ENCODE data around the gene CCDC24. TPM values are rescaled to one million over a fixed set of nuclear protein-coding genes. Genes with fewer than 3 reads are reported as not detected.
A peak's percentile ranks its signal among the peaks of the same experiment; 100 is the strongest.

CCDC24 gene
- total RNA-seq, 1 donor from 2014 or later, result 0.89 TPM

DNA sequence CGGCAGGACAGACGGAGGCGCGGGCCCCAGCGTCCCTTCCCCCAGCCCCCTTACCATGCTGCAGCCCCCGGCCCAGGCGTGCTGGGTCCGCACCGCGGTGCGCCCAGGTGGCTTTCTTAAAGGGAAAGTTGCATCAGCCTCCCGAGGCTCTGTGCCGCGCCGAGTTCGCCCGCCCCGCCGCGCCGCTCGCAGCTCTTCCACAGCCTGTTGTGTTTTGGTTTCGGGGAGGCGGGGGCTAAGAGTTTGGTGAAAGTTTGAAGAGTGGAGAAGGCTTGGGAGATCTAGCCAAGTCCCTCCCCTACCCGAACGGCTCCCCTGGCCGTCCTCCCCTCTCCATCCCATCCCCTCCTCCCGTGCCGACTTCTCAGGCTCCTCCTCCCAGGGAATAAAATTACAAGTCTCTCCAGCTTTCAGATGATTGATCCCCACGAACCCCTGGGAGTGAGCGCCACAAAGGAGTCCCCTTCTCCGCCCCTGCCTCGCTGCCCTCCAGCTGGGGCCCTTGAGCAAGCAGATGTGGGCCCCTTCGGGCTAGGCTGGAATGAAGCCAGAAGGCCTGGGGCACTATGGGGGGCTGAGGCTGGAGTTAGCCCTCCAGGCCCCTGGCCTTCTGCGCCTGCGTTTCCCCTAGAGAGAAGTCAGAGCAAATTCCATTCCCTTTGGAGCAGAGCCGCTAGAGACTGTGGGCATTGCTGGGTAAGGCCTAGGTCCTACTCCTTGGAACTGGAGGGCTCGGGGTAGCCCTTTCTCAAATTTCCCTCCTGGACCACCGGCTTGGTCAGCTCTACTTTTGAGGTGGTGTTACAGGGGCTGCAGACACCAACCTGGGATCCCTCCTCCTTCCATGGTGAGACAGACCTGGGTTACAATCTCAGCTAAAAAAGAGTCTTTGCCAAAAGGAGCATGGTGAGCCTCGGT is 40.1 kb downstream of the CCDC24 start, which contains the start of gene SLC6A9:
Gene SLC6A9, minus strand, starts transcription at position 211 of the 918 bp plus-strand sequence. CDS start 7,185 bp downstream, outside the sequence.
- intact Hi-C loops (cut with DNase I), result no loop called here
- DNase-seq (ENCODE audit: missing footprints) (no peak), ATAC-seq (peak; percentile 20)

DNA sequence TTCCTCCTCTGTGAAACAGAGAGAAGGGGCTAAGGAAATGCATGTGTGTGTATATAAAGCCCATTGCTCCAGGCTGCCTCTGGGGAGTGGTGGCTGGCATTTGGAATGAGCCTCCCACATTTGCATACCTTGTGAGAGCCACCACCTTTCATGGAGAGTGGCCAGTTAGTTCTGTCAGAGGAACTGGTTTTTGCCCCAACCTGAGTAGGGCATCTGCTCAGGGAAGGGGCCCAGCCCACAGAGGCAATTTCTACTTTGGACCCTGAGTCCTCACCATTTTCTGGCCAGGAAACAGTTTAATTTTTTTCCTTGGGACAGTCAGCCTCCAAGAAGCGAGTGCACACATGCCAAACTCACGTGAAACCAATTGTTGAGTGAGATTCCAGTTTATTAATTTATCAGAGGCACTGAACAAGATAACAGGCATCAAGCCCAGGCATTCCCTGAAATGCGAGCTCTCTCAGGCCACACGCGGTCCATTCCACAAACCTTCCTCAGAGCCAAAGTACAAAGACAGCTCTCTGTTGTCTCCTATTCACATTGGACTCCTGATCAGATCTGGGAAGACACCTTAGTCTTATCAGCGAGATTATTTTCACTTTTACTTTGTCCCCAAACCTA is 40.9 kb downstream of the CCDC24 start:
- DNase-seq (ENCODE audit: missing footprints), result no peak
- no peak for ATAC-seq
- intact Hi-C loops (cut with DNase I), result no loop called here

DNA sequence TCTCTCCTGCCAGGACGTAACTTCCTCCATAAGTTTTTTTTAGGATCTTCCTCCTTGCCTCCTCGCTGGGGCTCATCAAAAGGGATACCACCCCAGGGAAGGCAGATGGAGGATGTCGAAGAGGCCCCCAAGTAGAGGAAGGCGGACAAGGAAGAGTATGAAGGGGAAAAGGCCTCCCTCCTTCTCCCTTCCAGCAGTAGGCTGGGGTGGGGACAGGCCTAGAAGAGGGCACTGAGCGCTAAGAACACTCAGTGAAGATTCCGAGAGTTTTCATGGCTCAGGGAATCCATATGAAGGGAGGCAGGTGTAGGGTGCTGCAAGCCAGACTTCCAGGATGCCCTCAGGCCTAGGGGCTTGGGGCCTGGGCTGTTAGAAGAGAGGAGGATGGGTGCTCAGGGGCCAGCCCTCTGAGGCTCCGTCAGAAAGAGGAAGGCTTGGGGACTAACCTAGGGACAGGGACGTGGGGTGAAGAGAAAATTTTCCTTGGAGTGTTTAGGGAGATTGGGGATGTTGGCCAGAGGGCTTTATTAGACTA is 41.7 kb downstream of the CCDC24 start:
- intact Hi-C loops (cut with DNase I), result no loop called here
- no peak for DNase-seq (ENCODE audit: missing footprints)
- no peak for ATAC-seq

DNA sequence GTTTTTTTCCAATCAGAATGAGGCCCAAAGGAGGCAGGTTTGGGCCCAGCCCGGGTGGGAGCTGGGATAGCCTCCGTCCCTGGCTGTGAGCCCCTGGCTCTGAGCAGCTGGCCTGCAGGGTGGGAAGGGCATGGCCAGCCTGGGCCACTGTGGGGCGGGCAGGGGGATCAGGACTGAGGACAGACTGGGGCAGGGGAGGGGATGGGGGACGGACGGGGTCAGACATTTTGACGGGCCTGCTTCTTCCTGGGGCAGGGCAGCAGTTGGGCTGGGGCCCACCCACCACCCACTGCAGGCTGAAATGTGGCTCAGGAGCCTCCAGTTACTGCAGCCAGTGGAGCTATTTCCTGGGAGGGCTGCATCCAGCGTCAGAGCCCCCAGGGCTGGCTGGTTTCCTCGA is 42.4 kb downstream of the CCDC24 start:
- ATAC-seq, result no peak
- intact Hi-C loops (cut with DNase I), result no loop called here
- DNase-seq (ENCODE audit: missing footprints), result no peak

DNA sequence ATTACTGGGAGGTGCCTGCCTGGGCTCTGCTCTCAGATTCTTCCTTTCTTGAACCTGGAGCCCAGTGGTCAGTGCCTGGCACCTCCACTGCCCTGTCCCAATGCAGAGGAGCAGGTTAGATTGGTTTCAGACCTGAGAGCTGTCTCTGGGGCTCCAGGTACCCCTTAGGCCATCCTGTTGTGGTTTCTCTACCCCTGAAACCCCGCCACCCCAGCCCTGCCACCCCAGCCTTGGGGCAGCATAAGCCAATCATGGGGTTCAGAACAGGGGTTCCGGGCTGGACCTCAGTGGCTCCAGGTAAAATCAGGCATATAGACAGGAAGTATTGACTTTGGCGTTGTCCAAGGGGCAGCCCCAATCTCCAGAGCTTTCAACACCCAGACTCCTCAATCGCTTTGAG is 43.0 kb downstream of the CCDC24 start:
- intact Hi-C loops (cut with DNase I), result no loop called here
- ATAC-seq (no peak), DNase-seq (ENCODE audit: missing footprints) (no peak)

DNA sequence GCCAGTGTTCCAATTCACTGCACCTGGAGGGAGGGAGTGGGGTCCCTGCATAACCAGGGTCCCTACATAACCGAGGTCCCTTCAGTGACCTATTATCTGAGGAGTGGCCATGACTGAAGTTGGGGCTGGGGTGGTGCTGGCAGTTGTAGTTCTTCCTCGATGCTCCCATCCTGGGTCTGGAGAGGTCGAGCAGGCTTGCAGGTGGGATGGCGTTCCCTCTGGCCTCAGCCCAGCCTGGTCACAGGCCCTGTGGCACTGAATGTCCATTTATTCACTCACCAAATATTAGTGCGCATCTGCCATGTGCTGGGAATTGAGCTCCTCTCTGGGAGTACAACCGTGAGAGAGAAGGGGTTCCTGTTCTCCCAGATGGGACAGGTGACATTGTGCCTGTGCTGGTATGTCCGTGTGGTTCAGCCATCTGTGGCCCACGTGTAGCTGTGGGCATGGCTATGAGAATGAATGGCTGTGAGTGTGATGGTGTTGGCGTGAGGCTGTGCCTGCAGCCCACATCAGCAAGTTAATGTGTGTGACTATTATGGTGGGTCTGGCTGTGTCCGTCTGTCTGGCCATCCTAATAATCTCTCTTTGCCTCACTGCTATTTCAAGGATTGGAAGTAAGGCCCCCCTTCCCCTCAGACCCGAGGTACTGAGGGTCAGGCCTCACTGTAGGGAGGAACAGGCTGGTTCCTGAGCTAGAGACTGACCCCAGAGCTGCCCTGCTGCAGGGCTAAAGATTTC is 43.7 kb downstream of the CCDC24 start:
- DNase-seq (ENCODE audit: missing footprints) (no peak), ATAC-seq (no peak)
- intact Hi-C loops (cut with DNase I), result no loop called here

DNA sequence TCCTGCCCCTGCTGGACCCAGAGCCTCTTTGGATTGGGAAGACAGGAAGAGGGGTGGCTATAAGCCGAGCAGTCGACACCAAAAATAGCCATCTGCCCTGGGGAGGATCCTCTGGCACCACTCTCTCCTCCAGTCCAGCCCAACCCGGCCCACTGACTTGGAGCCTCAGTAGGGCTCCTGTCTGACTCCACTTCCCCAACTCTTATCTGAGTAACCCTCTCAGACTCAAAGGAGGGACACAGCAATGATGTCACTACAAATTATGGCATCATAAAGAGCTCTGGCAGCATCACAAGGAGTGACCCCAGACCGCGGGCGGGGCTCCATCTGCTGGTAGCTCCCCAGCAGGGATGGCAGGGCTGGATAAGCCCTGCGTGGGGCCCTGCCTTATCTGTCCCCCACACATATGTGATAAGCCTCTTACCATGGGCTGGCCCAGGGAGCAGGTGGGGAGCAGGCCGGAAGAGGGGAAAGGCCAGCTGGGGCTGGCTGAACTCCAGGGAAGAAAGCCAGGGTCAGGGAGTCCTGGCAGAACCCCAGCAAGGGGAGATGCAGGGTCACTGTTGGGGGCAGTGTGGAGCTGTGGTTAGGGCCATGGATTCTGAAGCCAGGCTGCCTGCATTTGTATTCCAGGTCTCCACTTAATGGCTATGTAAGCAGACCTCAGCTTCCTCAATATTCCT is 44.5 kb downstream of the CCDC24 start:
- ATAC-seq, result peak; percentile 68
- intact Hi-C loops (cut with DNase I), result loop anchor here (1.0 kb wide), 1 partner anchor 31 kb away; no protein-coding TSS in a partner anchor

DNA sequence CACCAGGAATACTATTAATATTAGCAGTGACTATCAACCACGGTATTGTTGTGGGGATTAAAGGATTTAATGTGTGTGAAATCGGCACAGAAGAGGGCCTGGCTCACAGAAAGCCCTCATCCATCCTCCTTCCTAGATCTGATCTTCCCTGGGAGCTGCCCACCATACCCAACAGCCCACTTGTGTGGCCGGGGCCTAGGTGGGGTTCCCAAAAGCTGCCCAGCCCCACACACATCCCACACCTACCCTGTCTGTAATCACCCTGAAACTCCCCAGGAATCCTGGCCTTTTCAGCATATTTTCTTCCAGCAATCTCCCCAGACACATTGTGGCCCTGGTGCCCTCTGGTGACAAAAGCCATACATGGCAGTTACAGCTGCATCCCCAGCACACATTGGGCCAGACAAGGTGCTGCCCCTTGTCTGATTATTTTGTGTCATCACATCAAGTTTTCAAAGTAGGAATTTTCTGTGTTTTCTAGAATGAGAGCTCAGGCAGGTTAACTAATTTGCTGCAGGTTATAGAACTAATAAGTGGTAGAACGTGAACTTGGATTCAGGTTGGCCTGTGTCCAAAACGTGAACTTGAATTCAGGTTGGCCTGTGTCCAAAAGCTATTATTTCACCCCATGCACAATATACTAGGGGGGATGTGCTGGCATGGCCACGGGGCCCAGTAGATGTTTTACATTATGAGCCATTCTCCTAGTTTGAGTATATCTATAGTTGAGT is 45.2 kb downstream of the CCDC24 start:
- ATAC-seq (peak; percentile 60), DNase-seq (ENCODE audit: missing footprints) (no peak)
- intact Hi-C loops (cut with DNase I), result loop anchor here (1.0 kb wide), 1 partner anchor 31 kb away; no protein-coding TSS in a partner anchor

More for the DNA sequence above, 44.5 kb downstream of the CCDC24 start:
- DNase-seq (ENCODE audit: missing footprints), result no peak

DNA sequence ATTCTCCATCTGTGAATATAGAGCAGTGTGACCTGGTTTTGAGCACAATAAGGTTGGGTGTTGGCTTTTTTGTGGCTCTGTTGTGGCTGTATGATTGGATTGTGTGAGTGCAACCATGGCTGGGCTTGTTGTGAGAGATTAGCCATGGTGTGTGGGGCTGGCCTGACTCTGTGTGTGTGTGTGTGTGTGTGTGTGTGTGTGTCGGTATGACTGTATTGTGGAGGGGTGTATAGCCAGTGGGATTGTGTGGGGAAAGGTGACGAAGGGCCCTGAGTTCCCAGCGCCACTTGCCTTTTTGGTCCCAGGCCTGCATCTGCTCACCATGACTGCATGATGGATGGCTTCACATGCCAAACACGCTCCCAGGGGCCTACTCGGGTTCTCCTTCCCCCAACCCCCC is 45.8 kb downstream of the CCDC24 start:
- DNase-seq (ENCODE audit: missing footprints), result no peak
- no peak for ATAC-seq
- intact Hi-C loops (cut with DNase I), result no loop called here

DNA sequence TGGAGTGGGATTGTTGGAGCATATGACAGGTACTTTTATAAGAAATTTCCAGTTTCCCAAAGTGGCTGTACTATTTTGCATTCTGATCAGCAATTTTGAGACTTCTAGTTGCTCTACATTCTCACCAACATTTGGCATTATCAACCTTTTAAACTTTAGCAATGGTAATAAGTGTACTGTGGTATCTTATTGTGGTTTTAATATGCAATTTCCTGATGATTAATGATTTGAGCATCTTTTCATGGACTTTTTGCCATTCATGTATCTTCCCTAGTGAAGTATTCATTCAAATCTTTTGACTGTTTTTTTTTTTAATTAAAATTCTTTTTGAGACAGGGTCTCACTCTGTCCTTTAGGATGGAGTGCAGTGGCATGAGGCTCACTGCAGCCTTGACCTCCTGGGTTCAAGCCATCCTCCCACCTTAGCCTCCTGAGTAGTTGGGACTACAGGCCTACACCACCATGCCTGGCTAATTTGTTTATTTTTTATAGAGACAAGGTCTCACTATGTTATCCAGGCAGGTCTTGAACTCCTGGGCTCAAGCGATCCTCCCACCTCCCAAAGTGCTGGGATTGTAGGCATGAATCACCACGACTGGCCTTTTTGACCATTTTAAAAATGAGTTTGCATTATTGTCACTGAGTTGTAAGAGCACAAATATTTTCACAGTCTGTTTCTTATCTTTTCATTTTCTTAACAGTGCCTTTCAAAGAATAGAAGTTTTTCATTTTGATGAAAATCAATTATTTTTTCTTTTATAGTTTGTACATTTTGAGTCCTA is 47.7 kb downstream of the CCDC24 start:
- DNase-seq (ENCODE audit: missing footprints) (no peak), ATAC-seq (no peak)
- intact Hi-C loops (cut with DNase I), result no loop called here

DNA sequence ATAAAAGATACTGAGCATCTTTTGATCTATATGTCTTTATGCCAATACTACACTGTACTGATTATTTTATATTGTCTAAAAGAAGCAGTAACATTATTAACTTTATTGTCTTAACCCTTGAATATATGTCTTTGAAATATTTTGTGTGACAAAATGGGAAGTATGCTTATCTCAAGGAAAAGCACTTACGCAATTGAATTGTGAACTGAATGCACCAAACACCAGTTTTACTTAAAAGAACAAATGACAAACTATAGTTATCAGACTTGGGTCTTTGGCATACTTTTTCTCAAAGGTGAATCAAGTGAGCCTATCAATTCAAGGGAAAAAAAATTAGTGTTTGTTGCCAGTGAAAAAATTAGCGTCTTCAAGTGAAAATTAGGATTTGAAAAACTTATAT is 49.0 kb downstream of the CCDC24 start:
- ATAC-seq (no peak), DNase-seq (ENCODE audit: missing footprints) (no peak)
- intact Hi-C loops (cut with DNase I), result no loop called here

DNA sequence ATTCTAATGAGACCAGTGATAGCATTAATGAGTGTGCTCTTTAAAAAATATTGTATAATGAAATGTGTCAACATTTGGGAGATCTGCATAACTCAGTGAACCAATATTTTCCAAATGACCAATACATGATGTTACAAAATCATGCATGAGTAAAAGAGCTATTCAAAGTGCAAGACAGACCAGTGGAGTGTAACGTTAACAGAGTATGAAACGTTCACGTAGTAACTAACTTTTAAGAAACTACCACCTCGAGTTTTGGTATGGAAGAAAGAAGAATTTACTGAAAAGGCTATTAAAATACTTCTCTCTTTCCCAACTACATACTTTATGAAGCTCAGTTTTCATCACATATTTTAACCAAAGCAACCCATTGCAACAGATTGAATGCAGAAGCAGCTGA is 49.4 kb downstream of the CCDC24 start:
- ATAC-seq (no peak), DNase-seq (ENCODE audit: missing footprints) (no peak)
- intact Hi-C loops (cut with DNase I), result no loop called here

DNA sequence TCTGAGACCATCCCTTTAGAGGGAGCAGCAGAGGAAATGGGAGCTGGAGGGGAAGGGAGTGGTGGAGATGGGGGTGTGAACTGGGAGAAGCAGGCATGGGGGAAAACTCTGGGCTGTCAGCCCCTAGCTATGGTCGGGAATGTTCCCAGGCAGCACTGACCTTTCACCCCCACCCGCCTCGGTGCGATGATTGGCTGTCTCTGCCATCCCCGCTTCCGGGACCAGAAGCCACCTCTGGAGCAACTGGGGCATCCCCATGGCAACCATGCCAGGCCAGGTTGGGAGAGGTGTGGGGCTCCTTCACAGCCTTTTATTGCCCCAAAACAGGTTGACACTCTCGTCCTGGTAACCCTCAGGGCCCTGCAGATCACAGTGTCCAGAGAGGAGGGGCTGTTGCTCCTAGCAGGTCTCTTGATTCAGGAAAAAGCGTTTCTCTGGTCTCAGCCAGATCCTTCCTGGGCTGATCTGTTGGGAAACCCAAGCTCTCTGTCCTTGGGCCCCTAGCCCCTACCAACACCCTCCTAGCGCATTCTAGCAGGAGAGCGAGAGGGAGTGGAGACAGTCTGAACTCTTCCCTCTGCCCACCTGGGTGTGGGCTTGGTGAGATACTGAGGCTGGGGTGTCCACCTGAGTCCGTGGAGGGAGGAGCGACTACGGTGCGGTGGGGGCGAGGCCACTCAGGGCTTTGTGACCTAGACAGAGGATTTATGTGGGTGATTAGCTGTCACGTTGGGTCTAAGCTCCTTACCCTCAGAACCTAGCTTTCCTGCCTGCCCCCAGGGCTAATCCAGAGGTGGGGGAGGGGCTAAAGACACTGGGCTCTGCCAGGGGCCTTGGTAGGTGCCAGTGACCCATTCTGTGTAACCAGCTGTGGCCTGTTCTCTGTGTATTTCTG is 52.0 kb downstream of the CCDC24 start:
- DNase-seq (ENCODE audit: missing footprints) (no peak), ATAC-seq (no peak)
- intact Hi-C loops (cut with DNase I), result no loop called here

DNA sequence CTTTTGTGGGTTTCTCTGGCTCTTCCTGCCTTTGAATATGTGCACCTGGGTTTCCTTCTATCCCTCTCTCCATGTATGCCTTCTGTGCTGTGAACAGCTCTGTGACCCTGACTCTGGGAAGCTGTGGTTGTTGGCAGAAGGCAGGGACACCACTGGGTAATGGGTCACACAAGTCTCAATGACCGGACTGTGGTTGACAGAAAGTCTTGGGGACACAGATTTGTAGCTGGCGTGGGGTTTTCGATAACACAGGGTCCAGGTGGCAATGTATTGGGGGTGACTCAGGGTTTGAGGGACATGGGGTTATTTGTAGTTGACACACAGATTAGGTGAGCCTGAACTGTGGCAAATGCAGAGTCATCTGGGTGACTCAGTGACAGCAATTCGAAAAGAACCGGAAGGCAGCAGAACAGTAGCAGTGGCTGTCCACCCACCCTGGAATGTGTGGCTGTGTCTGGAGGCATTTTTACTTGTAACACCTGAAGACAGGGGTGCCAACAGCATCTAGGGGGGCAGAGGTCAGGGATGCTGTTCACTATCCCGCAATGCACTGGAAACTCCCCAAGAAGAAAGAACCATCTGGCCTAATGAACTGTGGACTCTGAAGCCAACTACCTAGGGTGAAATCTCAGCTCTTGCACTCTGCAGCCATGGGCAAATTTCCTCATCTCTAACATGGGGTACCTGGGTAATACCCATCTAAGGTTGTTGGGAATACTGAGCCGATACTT is 52.8 kb downstream of the CCDC24 start:
- no peak for ATAC-seq
- intact Hi-C loops (cut with DNase I), result no loop called here

DNA sequence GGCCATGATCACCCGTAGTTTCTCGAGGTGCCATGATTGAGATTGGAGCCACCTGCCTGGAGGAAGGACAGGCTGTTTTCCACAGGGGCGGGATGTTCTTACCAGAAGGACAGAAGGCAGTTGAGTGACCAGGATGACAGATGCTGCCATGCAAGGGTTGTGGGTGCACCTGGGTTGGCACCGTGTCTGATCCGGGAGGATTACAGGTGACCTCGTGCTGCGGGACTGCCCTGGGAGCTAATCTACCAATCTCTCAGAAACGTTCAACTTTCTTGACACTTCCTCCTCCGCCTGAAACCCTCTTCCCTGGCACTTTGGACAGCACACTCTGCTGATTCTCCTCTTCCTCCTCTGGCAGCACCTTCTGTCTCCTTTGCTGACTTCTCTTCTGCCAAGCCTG is 53.7 kb downstream of the CCDC24 start:
- DNase-seq (ENCODE audit: missing footprints) (no peak), ATAC-seq (no peak)
- intact Hi-C loops (cut with DNase I), result loop anchor here (5.0 kb wide), 2 partner anchors 283 to 518 kb away; no protein-coding TSS in a partner anchor

More for the DNA sequence above, 52.8 kb downstream of the CCDC24 start:
- DNase-seq (ENCODE audit: missing footprints), result no peak
